ENCODE results near the gene WNK1.
A peak's percentile ranks its signal among the peaks of the same experiment; 100 is the strongest.
"Not testable (repeated sequence)": the region's sequence is repeated elsewhere in the genome, so short reads cannot be mapped to it uniquely, and the experiment has no call there.

The WNK1 gene

DNA sequence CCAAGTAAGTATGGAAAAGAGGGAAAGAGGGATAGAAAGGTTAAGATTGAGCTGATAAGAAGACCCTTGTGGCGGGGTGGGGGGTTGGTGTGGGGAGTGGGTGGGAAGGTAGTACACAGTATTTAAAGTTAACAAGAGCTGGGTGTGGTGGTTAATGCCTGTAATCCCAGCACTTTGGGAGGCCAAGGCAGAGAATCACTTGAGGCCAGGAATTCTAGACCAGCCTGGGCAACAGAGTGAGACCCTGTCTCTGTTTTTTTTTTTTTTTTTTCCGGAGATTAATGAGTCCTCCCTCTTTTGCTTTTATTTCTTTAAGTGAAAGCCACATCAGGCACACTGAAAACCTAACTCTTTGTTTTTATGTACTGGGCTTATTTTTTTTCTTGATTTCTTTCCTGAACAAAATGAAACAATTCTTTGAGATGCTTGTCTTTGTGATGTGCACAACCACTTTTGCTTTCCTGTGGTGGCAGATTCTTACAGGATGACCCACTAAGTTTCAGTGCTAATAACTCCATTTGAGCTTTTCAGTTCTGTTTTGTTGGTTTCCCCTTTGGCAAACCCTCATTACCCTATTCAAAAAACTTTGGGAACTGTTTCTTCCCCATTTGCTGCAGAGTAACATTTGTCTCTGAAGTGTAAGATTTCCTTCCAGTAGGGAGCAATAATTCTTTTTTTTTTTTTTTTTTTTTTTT, 54.8 kb downstream of the WNK1 start:
- no peak for DNase-seq (ENCODE audit: extremely low read depth, insufficient read length)
- TF ChIP-seq, protein P1, sequence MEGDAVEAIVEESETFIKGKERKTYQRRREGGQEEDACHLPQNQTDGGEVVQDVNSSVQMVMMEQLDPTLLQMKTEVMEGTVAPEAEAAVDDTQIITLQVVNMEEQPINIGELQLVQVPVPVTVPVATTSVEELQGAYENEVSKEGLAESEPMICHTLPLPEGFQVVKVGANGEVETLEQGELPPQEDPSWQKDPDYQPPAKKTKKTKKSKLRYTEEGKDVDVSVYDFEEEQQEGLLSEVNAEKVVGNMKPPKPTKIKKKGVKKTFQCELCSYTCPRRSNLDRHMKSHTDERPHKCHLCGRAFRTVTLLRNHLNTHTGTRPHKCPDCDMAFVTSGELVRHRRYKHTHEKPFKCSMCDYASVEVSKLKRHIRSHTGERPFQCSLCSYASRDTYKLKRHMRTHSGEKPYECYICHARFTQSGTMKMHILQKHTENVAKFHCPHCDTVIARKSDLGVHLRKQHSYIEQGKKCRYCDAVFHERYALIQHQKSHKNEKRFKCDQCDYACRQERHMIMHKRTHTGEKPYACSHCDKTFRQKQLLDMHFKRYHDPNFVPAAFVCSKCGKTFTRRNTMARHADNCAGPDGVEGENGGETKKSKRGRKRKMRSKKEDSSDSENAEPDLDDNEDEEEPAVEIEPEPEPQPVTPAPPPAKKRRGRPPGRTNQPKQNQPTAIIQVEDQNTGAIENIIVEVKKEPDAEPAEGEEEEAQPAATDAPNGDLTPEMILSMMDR (IDR thresholded peaks at IDR 0.05; ENCODE audit: insufficient read depth, low read length, poor library complexity, severe bottlenecking), result no peak
- Histone ChIP-seq H3K36me3 (ENCODE audit: control insufficient read depth, insufficient read depth, low read length) (no peaks in the 10 kb centered on the region), H3K4me3 (replicated peaks; ENCODE audit: low read depth, low read length) (peak overlapping the region; percentile 27), H3K27me3 (replicated peaks; ENCODE audit: control insufficient read depth, insufficient read depth, low read length) (no peaks in the 10 kb centered on the region)

DNA sequence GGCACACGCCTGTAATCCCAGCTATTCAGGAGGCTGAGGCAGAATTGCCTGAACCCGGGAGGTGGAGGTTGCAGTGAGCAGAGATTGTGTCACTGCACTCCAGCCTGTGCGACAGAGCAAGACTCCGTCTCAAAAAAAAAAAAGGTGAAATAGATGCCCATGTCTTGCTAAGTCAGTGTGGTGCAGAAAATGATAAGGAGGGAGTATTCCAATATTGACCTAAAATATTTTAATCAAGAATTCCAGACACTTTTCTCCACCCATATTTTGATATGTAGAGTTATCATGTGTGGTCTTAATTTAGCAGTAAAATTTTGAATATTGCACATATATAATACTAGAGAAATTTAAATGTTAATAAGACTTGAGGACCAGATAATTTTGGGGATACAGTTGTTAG, 57.7 kb downstream of the WNK1 start:
- no peak overlapping the region for H3K4me3 ChIP-seq (replicated peaks; ENCODE audit: low read depth, low read length)
- no peak for DNase-seq (ENCODE audit: extremely low read depth, insufficient read length)
- no peaks in the 10 kb centered on the region for H3K27me3 ChIP-seq (replicated peaks; ENCODE audit: control insufficient read depth, insufficient read depth, low read length)
- peaks cover 3% of the 10 kb centered on the region; the same call in 1 of the 2 replicates for H3K36me3 ChIP-seq (ENCODE audit: control insufficient read depth, insufficient read depth, low read length)
- TF ChIP-seq, protein P1 (IDR thresholded peaks at IDR 0.05; ENCODE audit: insufficient read depth, low read length, poor library complexity, severe bottlenecking), result no peak

DNA sequence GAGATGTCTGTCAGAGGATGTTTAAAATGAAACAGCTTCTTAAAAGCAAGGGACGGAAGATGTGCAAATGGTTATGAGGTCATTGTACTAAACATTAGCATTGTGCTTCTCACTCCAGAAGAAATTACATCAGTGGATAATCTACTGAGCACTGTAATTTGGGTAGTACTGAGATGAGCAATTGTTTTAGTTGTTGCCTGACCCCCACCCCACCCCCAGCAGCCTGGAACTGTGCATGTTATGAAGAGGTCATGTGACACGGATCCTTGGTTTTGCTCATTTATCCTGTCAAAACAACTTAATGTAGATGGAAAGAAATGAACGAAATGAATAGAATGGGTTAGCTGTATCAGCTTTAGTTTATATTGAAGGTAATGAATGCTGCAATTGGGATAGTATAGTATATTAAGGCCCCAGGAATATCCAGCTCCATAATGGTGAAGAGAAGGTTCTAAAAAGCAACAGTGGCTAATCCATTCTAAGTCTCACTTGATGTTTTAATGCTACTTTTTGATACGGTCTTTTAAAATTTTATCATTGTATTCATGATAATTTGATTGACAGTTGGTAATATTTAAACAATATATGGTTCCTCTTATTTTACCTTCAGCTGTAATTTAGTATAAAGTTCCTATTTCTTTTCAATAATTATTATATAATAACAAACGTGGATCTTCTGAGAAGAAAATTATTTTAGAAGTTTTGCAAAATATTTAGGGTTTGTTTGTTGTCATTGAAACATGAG, 58.5 kb downstream of the WNK1 start:
- Histone ChIP-seq H3K4me3 (replicated peaks; ENCODE audit: low read depth, low read length) (no peak overlapping the region; the same call in 1 of the 2 replicates), H3K27me3 (replicated peaks; ENCODE audit: control insufficient read depth, insufficient read depth, low read length) (no peaks in the 10 kb centered on the region), H3K36me3 (ENCODE audit: control insufficient read depth, insufficient read depth, low read length) (peaks cover 3% of the 10 kb centered on the region; the same call in 1 of the 2 replicates)
- TF ChIP-seq, protein P1 (IDR thresholded peaks at IDR 0.05; ENCODE audit: insufficient read depth, low read length, poor library complexity, severe bottlenecking), result no peak
- DNase-seq (ENCODE audit: extremely low read depth, insufficient read length), result peak; percentile 79

DNA sequence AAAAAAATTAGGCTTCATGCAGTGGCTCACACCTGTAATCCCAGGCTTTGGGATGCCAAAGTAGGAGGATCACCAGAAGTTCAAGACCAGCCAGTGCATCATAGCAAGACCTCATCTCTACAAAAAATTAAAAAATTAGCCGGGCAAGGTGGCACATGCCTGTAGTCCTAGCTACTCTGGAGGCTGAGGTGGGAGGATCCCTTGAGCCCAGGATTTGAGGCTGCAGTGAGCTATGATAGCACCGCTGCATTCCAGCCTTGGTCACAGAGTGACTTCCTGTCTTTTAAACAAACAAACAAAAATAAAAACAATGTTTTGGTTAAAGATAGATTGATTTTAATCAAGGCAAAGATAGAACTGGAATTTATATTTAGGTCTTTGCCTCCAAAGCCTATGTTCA, 60.6 kb downstream of the WNK1 start:
- H3K36me3 ChIP-seq (ENCODE audit: control insufficient read depth, insufficient read depth, low read length), result peaks cover 5% of the 10 kb centered on the region; the same call in 1 of the 2 replicates
- H3K27me3 ChIP-seq (replicated peaks; ENCODE audit: control insufficient read depth, insufficient read depth, low read length), result no peaks in the 10 kb centered on the region
- TF ChIP-seq, protein P1 (IDR thresholded peaks at IDR 0.05; ENCODE audit: insufficient read depth, low read length, poor library complexity, severe bottlenecking), result no peak
- H3K4me3 ChIP-seq (replicated peaks; ENCODE audit: low read depth, low read length), result no peak overlapping the region
- DNase-seq (ENCODE audit: extremely low read depth, insufficient read length), result no peak

DNA sequence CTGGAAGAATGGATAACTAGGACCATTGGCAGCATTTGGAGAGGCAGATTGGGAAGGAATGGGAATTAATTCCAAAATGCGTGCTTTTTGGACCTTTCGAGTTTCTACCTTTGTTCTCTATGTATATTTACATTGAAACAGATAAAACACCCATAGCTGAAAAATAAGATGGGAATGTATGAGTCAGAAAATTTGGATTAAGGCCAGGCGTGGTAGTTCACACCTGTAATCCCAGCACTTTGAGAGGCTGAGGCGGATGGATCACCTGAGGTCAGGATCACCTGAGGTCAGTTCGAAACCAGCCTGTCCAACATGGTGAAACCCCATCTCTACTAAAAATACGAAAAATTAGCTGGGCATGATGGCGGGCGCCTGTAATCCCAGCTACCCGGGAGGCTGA, 65.1 kb downstream of the WNK1 start:
- not testable (repeated sequence) for H3K27me3 ChIP-seq (replicated peaks; ENCODE audit: control insufficient read depth, insufficient read depth, low read length); H3K4me3 ChIP-seq (replicated peaks; ENCODE audit: low read depth, low read length); H3K36me3 ChIP-seq (ENCODE audit: control insufficient read depth, insufficient read depth, low read length); DNase-seq (ENCODE audit: extremely low read depth, insufficient read length)

DNA sequence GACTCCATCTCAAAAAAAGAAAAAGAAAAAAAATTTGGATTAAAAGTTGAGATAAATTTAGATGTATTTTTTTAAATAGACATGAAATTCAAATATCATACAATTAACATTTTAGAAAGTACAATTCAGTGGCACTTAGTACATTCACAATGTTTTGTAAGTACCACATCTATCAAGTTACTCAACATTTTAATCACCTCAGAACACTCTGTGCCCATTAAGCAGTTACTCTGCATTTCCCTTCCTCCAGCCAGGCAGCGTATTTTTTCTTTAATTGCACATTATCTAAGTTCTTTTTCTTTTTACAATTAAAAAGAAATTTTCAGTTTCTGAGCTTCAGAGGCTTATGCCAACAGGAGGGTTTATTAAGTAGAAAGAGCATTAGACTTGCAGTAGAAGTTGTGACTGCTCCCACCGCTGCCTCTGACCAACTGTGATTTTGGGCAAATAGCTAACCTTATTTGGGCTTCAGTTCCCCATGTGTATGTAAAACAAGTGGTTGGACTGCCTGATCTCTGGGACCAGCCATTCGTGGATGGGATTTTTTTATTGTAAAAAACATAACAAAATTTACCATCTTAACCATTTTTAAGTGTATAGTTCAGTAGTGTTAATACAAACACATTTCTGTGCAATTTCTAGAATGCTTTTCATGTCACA, 65.7 kb downstream of the WNK1 start:
- no peak for DNase-seq (ENCODE audit: extremely low read depth, insufficient read length)
- peaks cover 5% of the 10 kb centered on the region; the same call in 1 of the 2 replicates for H3K36me3 ChIP-seq (ENCODE audit: control insufficient read depth, insufficient read depth, low read length)
- H3K4me3 ChIP-seq (replicated peaks; ENCODE audit: low read depth, low read length), result no peak overlapping the region
- TF ChIP-seq, protein P1 (IDR thresholded peaks at IDR 0.05; ENCODE audit: insufficient read depth, low read length, poor library complexity, severe bottlenecking), result no peak
- no peaks in the 10 kb centered on the region for H3K27me3 ChIP-seq (replicated peaks; ENCODE audit: control insufficient read depth, insufficient read depth, low read length)
